C4-2B (cell line): ENCODE results near the gene OSBPL8.
"Not testable (repeated sequence)": the region's sequence is repeated elsewhere in the genome, so short reads cannot be mapped to it uniquely, and the experiment has no call there.

ENCODE experiments used
- H3K27ac ChIP-seq: fragments of 450-650 bp; 2 replicates; pipeline ENCODE4 v1.5.1; 2017
- ZFX ChIP-seq: fragments of 450-650 bp; IDR thresholded peaks from 2 replicates; pipeline ENCODE4 v1.6.1; 2017
- TF ChIP-seq, protein P1 (sequence below): fragments of 450-650 bp; conservative IDR thresholded peaks from 2 replicates; pipeline ENCODE4 v1.5.1; 2017; ENCODE audit warnings: mild to moderate bottlenecking

The OSBPL8 gene

DNA sequence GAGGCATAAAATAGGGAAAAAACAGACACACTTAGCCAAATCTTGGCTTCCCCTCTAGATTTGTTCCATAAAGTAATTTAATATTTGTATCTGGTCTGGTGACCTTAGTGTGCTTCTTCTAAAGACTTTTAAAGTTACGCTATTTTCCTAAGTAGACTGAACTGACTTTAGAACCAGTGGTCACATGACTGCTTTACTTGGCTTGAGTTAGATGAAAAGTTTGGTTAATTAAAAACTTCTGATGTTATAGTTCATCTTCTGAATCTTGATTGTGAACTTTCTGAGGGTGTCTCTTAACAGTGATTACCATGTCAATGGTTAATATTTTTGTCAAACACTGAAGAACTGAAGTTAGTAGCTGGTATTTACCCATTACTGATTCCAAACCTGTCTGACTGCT lies 214.0 kb downstream of the OSBPL8 start:
- no peak for TF ChIP-seq ZFX
- TF ChIP-seq, protein P1, sequence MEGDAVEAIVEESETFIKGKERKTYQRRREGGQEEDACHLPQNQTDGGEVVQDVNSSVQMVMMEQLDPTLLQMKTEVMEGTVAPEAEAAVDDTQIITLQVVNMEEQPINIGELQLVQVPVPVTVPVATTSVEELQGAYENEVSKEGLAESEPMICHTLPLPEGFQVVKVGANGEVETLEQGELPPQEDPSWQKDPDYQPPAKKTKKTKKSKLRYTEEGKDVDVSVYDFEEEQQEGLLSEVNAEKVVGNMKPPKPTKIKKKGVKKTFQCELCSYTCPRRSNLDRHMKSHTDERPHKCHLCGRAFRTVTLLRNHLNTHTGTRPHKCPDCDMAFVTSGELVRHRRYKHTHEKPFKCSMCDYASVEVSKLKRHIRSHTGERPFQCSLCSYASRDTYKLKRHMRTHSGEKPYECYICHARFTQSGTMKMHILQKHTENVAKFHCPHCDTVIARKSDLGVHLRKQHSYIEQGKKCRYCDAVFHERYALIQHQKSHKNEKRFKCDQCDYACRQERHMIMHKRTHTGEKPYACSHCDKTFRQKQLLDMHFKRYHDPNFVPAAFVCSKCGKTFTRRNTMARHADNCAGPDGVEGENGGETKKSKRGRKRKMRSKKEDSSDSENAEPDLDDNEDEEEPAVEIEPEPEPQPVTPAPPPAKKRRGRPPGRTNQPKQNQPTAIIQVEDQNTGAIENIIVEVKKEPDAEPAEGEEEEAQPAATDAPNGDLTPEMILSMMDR, result no peak
- no peak overlapping the region for H3K27ac ChIP-seq

DNA sequence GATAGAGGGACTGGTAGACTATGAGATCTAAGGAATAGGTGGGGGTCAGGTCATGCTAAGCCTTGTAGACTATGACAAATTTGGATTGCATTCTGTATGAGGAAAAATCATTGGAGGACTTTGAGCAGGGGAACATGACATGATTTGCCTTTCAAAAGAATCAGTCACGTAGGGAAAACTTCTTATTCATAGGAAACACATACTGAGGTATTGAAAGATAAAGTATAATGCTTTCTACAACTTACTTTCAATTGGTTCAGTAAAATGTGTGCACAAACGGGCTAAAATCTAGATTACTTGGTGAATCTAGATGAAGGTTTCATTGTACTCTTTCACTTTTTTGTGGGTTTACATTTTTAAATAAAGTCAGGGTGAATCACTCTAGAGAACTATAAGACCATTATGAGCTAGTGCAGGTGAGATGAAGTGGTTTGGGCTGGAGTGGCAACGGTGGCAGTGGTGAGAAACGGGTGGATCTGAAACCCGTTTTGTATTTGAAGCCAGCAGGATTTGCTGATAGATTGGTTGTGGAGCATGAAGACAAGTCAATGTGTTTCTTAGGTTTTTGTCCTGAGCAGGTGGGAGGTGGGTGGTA lies 218.0 kb downstream of the OSBPL8 start:
- TF ChIP-seq, protein P1, result no peak
- TF ChIP-seq ZFX, result no peak
- H3K27ac ChIP-seq, result no peak overlapping the region

DNA sequence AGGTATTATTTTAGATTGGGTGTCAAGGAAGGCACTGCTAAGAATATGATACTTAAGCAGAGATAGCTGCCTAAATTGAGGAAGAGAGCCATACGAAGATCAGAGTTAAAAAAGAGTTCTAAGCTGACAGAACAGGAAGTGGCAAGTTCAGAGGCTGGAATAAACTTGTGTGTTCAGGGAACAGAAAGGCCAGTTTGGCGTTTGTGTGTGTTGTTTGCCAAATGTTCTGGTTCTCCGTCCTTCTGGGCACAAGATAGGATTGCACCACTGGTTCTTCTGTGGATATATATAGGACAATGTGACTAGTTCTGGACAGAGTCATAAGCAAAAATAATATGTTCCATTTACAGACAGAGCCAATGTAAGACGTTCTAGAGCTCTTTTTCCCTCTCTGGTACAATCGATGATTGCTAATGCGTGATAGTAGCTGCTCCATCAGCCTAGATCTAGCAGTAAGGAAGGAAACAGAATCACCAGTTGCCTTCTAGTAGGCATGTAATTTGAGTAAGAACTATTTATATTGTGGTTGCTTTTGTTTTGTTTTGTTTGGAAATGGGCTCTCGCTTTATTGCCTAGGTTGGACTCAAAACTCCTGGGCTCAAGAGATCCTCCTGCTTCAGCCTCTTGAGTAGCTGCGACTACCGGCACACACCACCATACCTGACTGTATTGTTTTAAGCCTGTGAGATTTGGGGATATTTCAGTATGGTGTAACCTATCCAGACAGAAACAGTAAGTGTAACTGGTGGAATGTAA lies 218.7 kb downstream of the OSBPL8 start:
- H3K27ac ChIP-seq, result no peak overlapping the region
- TF ChIP-seq ZFX, result no peak
- TF ChIP-seq, protein P1, result no peak

DNA sequence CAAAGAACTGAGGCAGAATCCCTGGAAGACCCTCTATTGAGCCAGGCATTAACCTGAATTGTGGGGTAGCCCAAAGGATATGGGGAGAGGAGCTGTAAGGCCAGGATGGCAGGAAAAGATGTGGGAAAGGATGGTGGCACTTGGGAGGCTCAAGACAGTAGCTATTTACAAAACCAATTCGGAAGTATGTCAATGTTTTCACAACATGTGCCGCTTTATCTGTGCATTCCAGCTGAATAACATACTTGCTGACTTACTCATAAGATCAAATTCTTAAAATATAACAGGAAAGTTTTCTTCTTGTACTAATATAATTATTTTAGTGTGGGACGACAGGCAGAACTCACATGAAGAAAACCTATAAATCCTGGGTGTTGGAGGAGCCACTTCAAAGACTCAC lies 222.0 kb downstream of the OSBPL8 start:
- TF ChIP-seq, protein P1, result no peak
- no peak for TF ChIP-seq ZFX

DNA sequence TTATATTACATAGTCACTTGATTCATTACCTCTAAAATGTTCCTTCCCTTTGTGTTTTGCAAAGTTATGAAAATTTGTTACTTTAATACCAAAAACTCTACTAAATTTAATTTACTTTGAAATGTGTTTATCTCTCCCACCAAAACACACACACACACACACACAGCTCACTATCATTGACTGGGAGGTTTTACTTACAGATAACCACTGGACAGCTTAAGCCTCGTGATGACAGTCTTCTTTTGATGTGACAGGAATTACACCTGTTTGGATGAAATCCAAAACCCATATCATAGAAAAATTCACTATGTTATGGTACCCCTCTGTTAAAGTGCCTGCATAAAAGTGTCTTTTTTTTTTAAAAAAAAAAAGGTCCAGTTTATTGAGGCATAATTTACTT lies 227.0 kb downstream of the OSBPL8 start:
- TF ChIP-seq, protein P1, result no peak
- no peak for TF ChIP-seq ZFX
- H3K27ac ChIP-seq, result no peak overlapping the region

More for the DNA sequence above, 222.0 kb downstream of the OSBPL8 start:
- no peak overlapping the region for H3K27ac ChIP-seq

DNA sequence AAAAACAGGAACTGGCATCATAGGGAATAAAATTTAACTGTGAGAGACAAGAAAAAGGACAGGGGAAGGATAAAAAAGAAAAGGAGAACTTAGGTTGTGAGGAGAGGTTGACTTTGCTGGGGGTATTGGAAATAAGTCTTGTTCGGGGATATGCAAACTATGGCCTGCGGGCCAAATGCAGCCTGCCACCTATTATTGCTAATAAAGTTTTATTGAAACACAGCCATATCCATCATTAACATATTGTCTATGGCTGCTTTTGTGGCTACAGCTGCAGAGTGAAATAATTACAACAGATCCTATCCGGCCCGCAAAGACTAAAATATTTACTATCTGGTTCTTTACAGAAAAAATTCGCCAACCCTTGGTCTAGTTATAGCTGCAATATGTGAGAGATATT lies 230.0 kb downstream of the OSBPL8 start:
- H3K27ac ChIP-seq, result no peak overlapping the region
- TF ChIP-seq, protein P1, result no peak
- no peak for TF ChIP-seq ZFX

DNA sequence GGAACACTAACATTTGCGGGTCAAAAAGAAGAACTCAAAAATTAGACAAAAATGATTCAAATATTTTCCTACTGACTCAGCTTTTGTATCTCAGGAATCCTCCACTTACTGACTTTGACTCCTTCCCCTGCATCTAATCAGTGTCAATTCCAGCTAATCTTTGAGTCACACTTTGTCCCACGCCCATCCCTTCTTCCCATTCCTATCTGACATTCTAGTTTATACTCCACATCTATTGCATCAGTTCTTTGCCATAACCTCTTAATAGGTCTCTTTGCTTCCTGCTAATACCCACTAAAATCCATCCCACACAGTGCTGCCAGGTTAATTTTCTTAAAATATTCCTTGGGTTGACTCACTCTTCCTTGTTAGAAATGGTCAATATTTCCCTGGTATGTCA lies 230.4 kb downstream of the OSBPL8 start:
- no peak overlapping the region for H3K27ac ChIP-seq
- TF ChIP-seq, protein P1, result no peak
- TF ChIP-seq ZFX, result no peak

DNA sequence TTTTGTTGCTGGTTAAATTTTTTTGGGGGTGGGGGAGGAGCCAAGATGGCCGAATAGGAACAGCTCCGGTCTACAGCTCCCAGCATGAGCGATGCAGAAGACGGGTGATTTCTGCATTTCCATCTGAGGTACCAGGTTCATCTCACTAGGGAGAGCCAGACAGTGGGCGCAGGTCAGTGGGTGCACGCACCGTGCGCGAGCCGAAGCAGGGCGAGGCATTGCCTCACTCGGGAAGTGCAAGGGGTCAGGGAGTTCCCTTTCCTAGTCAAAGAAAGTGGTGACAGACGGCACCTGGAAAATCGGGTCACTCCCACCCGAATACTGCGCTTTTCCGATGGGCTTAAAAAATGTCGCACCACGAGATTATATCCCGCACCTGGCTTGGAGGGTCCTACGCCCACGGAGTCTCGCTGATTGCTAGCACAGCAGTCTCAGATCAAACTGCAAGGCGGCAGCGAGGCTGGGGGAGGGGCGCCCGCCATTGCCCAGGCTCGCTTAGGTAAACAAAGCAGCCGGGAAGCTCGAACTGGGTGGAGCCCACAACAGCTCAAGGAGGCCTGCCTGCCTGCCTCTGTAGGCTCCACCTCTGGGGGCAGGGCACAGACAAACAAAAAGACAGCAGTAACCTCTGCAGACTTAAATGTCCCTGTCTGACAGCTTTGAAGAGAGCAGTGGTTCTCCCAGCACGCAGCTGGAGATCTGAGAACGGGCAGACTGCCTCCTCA lies 239.8 kb downstream of the OSBPL8 start:
- not testable (repeated sequence) for H3K27ac ChIP-seq
